Neural cell (in vitro differentiated cells): ENCODE results near the gene CHERP. TPM values are rescaled to one million over a fixed set of nuclear protein-coding genes. Genes with fewer than 3 reads are reported as not detected.

Experiments
- H2AFZ ChIP-seq: fragments of 200-600, 300-800 bp; sonication (generic), shearing (Covaris generic); 2 replicates; pipeline ENCODE4 v1.6.0; 2014; ENCODE audit warnings: low read depth, mild to moderate bottlenecking, antibody characterized with exemption, low read length, moderate library complexity
- H3F3A ChIP-seq: fragments of 200-600 bp; shearing (Covaris generic); 2 replicates; pipeline ENCODE4 v1.6.1; 2016; ENCODE audit warnings: mild to moderate bottlenecking, moderate library complexity, mixed read lengths, antibody characterized with exemption, low read length; ENCODE audit not compliant: insufficient read depth, poor library complexity, severe bottlenecking
- H3K27ac ChIP-seq: fragments of 200-600, 300-800 bp; sonication (generic), shearing (Covaris generic); 2 replicates; pipeline ENCODE4 v1.5.1; 2014; ENCODE audit warnings: mild to moderate bottlenecking, low read length, moderate library complexity
- H3K27me3 ChIP-seq: fragments of 300-800, 200-600 bp; sonication (generic), shearing (Covaris generic); 2 replicates; pipeline ENCODE4 v1.6.0; 2014; ENCODE audit warnings: mild to moderate bottlenecking, low read depth, low read length, moderate library complexity; ENCODE audit not compliant: insufficient read depth
- H3K36me3 ChIP-seq: fragments of 300-800, 200-600 bp; sonication (generic), shearing (Covaris generic); 2 replicates; pipeline ENCODE4 v1.5.1; 2014; ENCODE audit warnings: mild to moderate bottlenecking, antibody characterized with exemption, low read length, moderate library complexity; ENCODE audit not compliant: insufficient read depth
- H3K4me2 ChIP-seq: fragments of 300-800, 200-600 bp; sonication (generic), shearing (Covaris generic); 2 replicates; pipeline ENCODE4 v1.6.0; 2014; ENCODE audit warnings: mild to moderate bottlenecking, low read length
- H3K4me3 ChIP-seq: fragments of 300-800, 200-600 bp; sonication (generic), shearing (Covaris generic); 2 replicates; pipeline ENCODE4 v1.5.1; 2014; ENCODE audit warnings: mild to moderate bottlenecking, low read length, moderate library complexity
- H3K79me2 ChIP-seq: fragments of 200-600 bp; shearing (Covaris generic); replicated peaks from 2 replicates; pipeline ENCODE4 v1.6.0; 2014; ENCODE audit warnings: mild to moderate bottlenecking, low read length, moderate library complexity; ENCODE audit not compliant: insufficient read depth
- H3K9ac ChIP-seq: fragments of 300-800, 200-600 bp; sonication (generic), shearing (Covaris generic); 2 replicates; pipeline ENCODE4 v1.6.1; 2016; ENCODE audit warnings: mild to moderate bottlenecking, low read length, mixed read lengths
- H3K9me2 ChIP-seq: fragments of 200-600 bp; shearing (Covaris generic); 2 replicates; pipeline ENCODE4 v1.6.1; 2016; ENCODE audit warnings: mild to moderate bottlenecking, low read length, mixed read lengths; ENCODE audit not compliant: insufficient read depth
- H3K9me3 ChIP-seq: fragments of 200-600, 300-800 bp; sonication (generic), shearing (Covaris generic); 2 replicates; pipeline ENCODE4 v1.6.1; 2016; ENCODE audit warnings: mild to moderate bottlenecking, mixed run types, low read length, moderate library complexity, mixed read lengths
- H4K20me1 ChIP-seq: fragments of 200-600 bp; shearing (Covaris generic); 2 replicates; pipeline ENCODE4 v1.6.1; 2016; ENCODE audit warnings: mild to moderate bottlenecking, mixed run types; ENCODE audit not compliant: insufficient read depth
- EP300 ChIP-seq: fragments of 450-650 bp; conservative IDR thresholded peaks from 2 replicates; pipeline ENCODE4 v1.6.1; 2014; ENCODE audit warnings: antibody characterized with exemption, mild to moderate bottlenecking, moderate library complexity; ENCODE audit not compliant: poor library complexity, severe bottlenecking
- EZH2 ChIP-seq: fragments of 200-600, 300-800 bp; shearing (Covaris generic), sonication (generic); IDR thresholded peaks from 2 replicates; pipeline ENCODE4 v1.6.1; 2014; ENCODE audit warnings: antibody characterized with exemption, low read length, borderline replicate concordance, mild to moderate bottlenecking; ENCODE audit not compliant: insufficient read depth, poor library complexity, severe bottlenecking
- MXI1 ChIP-seq: fragments of 450-650 bp; conservative IDR thresholded peaks from 2 replicates; pipeline ENCODE4 v1.6.1; 2014; ENCODE audit warnings: antibody characterized with exemption, mild to moderate bottlenecking; ENCODE audit not compliant: poor library complexity, severe bottlenecking
- POLR2AphosphoS5 ChIP-seq: IDR thresholded peaks from 2 replicates; pipeline ENCODE4 v1.6.1; 2012
- RAD21 ChIP-seq: fragments of 450-650 bp; conservative IDR thresholded peaks from 2 replicates; pipeline ENCODE4 v1.6.1; 2014; ENCODE audit warnings: antibody characterized with exemption, mild to moderate bottlenecking, moderate library complexity
- REST ChIP-seq: IDR thresholded peaks from 2 replicates; pipeline ENCODE4 v1.6.1; 2012; ENCODE audit warnings: borderline replicate concordance
- SMC3 ChIP-seq: fragments of 450-650 bp; conservative IDR thresholded peaks from 2 replicates; pipeline ENCODE4 v1.6.1; 2014; ENCODE audit warnings: antibody characterized with exemption, mild to moderate bottlenecking, moderate library complexity; ENCODE audit not compliant: poor library complexity
- TAF1 ChIP-seq: IDR thresholded peaks from 2 replicates; pipeline ENCODE4 v1.6.1; 2012; ENCODE audit warnings: low read depth
- polyA plus RNA-seq: library from polyadenylated mRNA; depleted of rRNA; stranded (reverse); fragments of >200 nt; gene quantifications from 2 replicates; pipeline ENCODE4 v1.2.3, GENCODE V29; 2014
- TF ChIP-seq, protein P1 (sequence below): fragments of 450-650 bp; IDR thresholded peaks from 2 replicates; pipeline ENCODE4 v1.5.1; 2014; ENCODE audit warnings: antibody characterized with exemption, mild to moderate bottlenecking, moderate library complexity; ENCODE audit not compliant: poor library complexity, severe bottlenecking

The CHERP gene
- polyA plus RNA-seq, 1 donor from 2014 or later, result 5.4 TPM

- Histone ChIP-seq H3K36me3 (no peaks in the 10 kb centered on the region), H3K27me3 (no peaks in the 10 kb centered on the region), H3K79me2 (no peaks in the 10 kb centered on the region), H3K9ac (no peak overlapping the region), H3K4me3 (no peak overlapping the region), H4K20me1 (no peaks in the 10 kb centered on the region), H3K4me2 (no peak overlapping the region), H2AFZ (no peak overlapping the region), H3K9me3 (no peaks in the 10 kb centered on the region), H3K9me2 (no peaks in the 10 kb centered on the region), H3F3A (no peaks in the 10 kb centered on the region), H3K27ac (no peak overlapping the region)
- TF ChIP-seq TAF1, result no peak
- no peak for TF ChIP-seq REST
- TF ChIP-seq, protein P1, sequence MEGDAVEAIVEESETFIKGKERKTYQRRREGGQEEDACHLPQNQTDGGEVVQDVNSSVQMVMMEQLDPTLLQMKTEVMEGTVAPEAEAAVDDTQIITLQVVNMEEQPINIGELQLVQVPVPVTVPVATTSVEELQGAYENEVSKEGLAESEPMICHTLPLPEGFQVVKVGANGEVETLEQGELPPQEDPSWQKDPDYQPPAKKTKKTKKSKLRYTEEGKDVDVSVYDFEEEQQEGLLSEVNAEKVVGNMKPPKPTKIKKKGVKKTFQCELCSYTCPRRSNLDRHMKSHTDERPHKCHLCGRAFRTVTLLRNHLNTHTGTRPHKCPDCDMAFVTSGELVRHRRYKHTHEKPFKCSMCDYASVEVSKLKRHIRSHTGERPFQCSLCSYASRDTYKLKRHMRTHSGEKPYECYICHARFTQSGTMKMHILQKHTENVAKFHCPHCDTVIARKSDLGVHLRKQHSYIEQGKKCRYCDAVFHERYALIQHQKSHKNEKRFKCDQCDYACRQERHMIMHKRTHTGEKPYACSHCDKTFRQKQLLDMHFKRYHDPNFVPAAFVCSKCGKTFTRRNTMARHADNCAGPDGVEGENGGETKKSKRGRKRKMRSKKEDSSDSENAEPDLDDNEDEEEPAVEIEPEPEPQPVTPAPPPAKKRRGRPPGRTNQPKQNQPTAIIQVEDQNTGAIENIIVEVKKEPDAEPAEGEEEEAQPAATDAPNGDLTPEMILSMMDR, result no peak
- no peak for TF ChIP-seq POLR2AphosphoS5
- no peak for TF ChIP-seq SMC3
- TF ChIP-seq EZH2, result no peak
- TF ChIP-seq EP300, result no peak
- no peak for TF ChIP-seq RAD21
Observed at GRCh38 chr19:16521715-16522289, 20.4 kb downstream of the CHERP start.

- H3F3A ChIP-seq, result no peaks in the 10 kb centered on the region
- no peak overlapping the region for H3K9ac ChIP-seq
- no peak overlapping the region for H3K27ac ChIP-seq
- no peaks in the 10 kb centered on the region for H3K36me3 ChIP-seq
- H3K4me3 ChIP-seq, result no peak overlapping the region
- H3K9me2 ChIP-seq, result no peaks in the 10 kb centered on the region
- H4K20me1 ChIP-seq, result no peaks in the 10 kb centered on the region
- no peak overlapping the region for H3K4me2 ChIP-seq
- H2AFZ ChIP-seq, result no peak overlapping the region
- H3K79me2 ChIP-seq, result no peaks in the 10 kb centered on the region
- H3K9me3 ChIP-seq, result no peaks in the 10 kb centered on the region
- TF ChIP-seq EP300 (no peak), MXI1 (no peak), TAF1 (no peak), REST (no peak), SMC3 (no peak), POLR2AphosphoS5 (no peak), RAD21 (no peak), EZH2 (no peak)
- TF ChIP-seq, protein P1, result no peak
- H3K27me3 ChIP-seq, result no peaks in the 10 kb centered on the region
Observed at GRCh38 chr19:16520986-16521624, 21.1 kb downstream of the CHERP start.
